Measurements from ENCODE around the gene MS4A6A. TPM values are rescaled to one million over a fixed set of nuclear protein-coding genes. Genes with fewer than 3 reads are reported as not detected.

The MS4A6A gene
- total and polyA plus RNA-seq, 2 donors (not counting 3 experiments of a cell fraction or from before 2014, with no cell fraction given) = 2.7 to 5.0 TPM

GRCh38 chr11:60131912-60132311 lies 51.0 kb downstream of the MS4A6A start:
- no peak overlapping the region for H3K4me3 ChIP-seq (replicated peaks in 1 of 3; ENCODE audit: insufficient read depth in 1 of 3, low read depth in 1 of 3, low read length in 3 of 3)
- POLR2A ChIA-PET = no interaction called here
- no peak for DNase-seq (ENCODE audit: low read depth, low spot score)
- dilution Hi-C loops (cut with MboI; ENCODE audit: extremely low pct_ligation_motif_present, low sequenced_read_pairs) (no loop called here), intact Hi-C loops (cut with micrococcal nuclease) (no loop called here)
- TF ChIP-seq POLR2A (IDR thresholded peaks at IDR 0.05; ENCODE audit: low read depth, low read length) = no peak
- TF ChIP-seq POLR2AphosphoS5 (IDR thresholded peaks at IDR 0.05; ENCODE audit: insufficient read depth, low read depth, low read length) = no peak
- no peak for TF ChIP-seq EZH2 (IDR thresholded peaks at IDR 0.05; ENCODE audit: borderline replicate concordance, low read depth, low read length, severe bottlenecking)
- TF ChIP-seq JUN (IDR thresholded peaks at IDR 0.05; ENCODE audit: borderline replicate concordance, insufficient read depth, insufficient read length, low read depth) = no peak
- no peak for TF ChIP-seq MYC (IDR thresholded peaks at IDR 0.05; ENCODE audit: low read depth, low read length)
- no peak for TF ChIP-seq MAX (IDR thresholded peaks at IDR 0.05; ENCODE audit: insufficient read depth, insufficient read length)
- no peak for TF ChIP-seq CTCF (IDR thresholded peaks at IDR 0.05; ENCODE audit: extremely low read depth in 1 of 2, insufficient read depth in 1 of 2, low read depth in 1 of 2, low read length in 2 of 2)
- no TSS peak for BruUV-seq (replicated peaks)
- no peak for FAIRE-seq
- CTCF ChIA-PET = interaction anchor here (0.6 to 1.3 kb wide), 3 partner anchors 14 to 213 kb away, joined by 3 to 5 read pairs (median 4); no protein-coding TSS in a partner anchor
- no peak overlapping the region for H3K9ac ChIP-seq (replicated peaks; ENCODE audit: extremely low read depth, insufficient read depth, low read length)
- no peaks in the 10 kb centered on the region for H3K9me1 ChIP-seq (replicated peaks; ENCODE audit: control insufficient read depth, extremely low read depth, insufficient read depth, low read length)
- H3K27me3 ChIP-seq (ENCODE audit: control insufficient read depth in 2 of 2, insufficient read depth in 2 of 2, low read length in 2 of 2) = no peaks in the 10 kb centered on the region
- peaks cover 5% of the 10 kb centered on the region for H3K4me1 ChIP-seq (ENCODE audit: control insufficient read depth, extremely low read depth, insufficient read depth, low read length)
- no peak overlapping the region for H3K27ac ChIP-seq (ENCODE audit: insufficient read depth, low read depth, low read length)
- no peaks in the 10 kb centered on the region for H4K20me1 ChIP-seq (replicated peaks; ENCODE audit: control insufficient read depth, extremely low read depth, insufficient read depth, low read length)
- H3K79me2 ChIP-seq (ENCODE audit: control insufficient read depth, insufficient read depth, low read length) = no peaks in the 10 kb centered on the region
- no peaks in the 10 kb centered on the region for H3K9me3 ChIP-seq (replicated peaks; ENCODE audit: control insufficient read depth, insufficient read depth, low read length)
- H3K36me3 ChIP-seq (ENCODE audit: control insufficient read depth in 2 of 2, extremely low read depth in 1 of 2, insufficient read depth in 2 of 2, low read length in 2 of 2) = no peaks in the 10 kb centered on the region
- no peak overlapping the region for H2AFZ ChIP-seq (ENCODE audit: low read depth, low read length)
- H3K4me2 ChIP-seq (ENCODE audit: insufficient read depth, low read length) = no peak overlapping the region

All from endothelial cell of umbilical vein (primary cell).